Effector CD8-positive, alpha-beta T cell (primary cell): ENCODE results near the gene SIGLEC9.

Experiments
- DNase-seq: peaks from one replicate; lab custom pipeline; 2025; lab: John Stamatoyannopoulos, UW

SIGLEC9 gene

DNA sequence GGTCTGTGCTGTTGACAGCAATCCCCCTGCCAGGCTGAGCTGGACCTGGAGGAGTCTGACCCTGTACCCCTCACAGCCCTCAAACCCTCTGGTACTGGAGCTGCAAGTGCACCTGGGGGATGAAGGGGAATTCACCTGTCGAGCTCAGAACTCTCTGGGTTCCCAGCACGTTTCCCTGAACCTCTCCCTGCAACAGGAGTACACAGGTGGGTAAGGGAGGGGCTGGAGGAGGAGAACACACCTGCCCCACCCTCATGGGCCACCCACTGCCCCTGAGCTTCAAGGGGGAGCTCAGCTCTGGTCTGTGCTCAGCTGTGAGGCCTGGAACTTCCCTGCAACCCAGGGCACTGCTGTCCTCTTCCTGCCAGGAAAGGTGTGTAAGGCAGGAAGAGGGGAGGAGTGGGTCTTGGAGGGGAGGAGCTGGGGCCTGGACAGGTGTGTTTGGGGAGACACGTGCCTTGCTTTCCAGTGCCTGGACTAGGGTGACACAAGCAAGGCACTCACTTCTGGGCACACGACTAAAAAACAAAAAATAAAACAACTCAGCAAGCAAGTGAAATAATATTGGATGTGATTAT, 21.3 kb downstream of the SIGLEC9 start:
- DNase-seq, result no peak

DNA sequence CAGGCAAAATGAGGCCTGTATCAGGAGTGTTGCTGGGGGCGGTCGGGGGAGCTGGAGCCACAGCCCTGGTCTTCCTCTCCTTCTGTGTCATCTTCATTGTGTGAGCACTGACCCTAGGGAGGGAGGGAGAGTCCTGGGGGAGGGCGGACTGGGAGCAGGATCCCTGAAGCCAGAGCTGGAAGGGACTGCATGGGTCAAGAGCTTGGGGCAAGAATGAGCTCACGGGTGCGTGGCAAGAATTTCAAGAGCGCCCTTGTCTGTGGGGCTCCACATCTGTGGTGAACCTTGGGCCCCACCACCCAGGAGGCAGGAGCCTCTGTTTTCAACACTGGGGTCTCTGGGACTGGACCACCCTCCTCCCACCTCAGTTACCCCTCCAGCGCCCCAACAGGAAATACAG, 22.0 kb downstream of the SIGLEC9 start:
- no peak for DNase-seq

GRCh38 chr19:51147663-51148062, 23.0 kb downstream of the SIGLEC9 start:
- DNase-seq, result no peak

DNA sequence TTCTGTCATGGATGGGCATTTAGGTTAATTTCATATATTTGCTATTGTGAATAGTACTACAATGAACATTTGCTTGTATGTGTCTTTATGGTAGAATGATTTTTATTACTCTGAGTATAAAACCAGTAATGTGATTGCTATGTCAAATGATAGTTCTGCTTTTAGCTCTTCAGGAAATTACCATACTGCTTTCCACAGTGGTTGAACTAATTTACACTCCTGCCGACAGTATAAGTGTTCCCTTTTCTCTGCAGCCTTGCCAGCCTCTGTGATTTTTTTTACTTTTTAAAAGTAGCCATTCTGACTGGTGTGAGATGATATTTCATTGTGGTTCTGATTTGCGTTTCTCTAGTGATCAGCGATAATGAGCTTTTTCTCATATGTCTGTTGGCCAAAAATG, 23.9 kb downstream of the SIGLEC9 start:
- DNase-seq, result no peak

DNA sequence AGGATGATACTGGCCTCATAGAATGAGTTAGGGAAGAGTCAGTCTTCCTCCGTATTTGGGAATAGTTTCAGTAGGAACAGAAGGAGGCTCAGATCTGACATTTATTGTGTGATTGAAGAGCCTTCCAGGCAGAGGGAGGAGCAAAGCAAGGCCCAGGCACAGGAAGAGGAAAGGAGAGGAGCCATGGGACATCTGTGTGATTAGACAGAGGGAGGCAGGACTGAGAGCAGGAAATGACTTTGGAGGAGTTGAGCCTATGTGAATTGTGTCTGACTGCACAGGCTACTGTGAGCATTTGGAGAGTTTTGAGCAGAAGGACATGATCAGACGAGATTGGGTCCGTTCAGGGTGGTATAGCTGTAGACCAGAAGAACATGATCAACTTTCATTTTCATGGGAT, 25.9 kb downstream of the SIGLEC9 start:
- DNase-seq, result no peak

DNA sequence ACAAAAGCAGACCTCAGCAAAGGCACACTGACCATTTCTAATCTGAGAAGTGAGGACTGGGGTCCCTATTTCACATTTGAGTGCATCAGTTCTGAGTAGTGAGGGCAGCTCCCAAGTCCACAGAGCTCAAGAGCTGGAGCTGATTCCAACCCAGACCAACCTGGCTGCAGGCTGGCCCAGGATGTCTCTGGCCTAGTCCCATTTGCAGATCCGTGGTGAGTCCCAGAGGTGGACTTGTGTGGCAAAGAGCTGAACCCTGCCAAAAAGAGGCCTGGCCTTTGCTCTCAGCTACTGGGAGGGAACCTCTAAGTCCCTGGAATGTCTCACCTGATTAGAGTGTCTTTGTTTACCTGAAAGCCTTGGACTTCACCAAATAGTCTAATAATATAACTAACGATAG, 32.0 kb downstream of the SIGLEC9 start:
- DNase-seq, result no peak

GRCh38 chr19:51157265-51157664, 32.6 kb downstream of the SIGLEC9 start:
- no peak for DNase-seq

GRCh38 chr19:51158474-51159129, 33.9 kb downstream of the SIGLEC9 start:
- DNase-seq, result peak; percentile 55

DNA sequence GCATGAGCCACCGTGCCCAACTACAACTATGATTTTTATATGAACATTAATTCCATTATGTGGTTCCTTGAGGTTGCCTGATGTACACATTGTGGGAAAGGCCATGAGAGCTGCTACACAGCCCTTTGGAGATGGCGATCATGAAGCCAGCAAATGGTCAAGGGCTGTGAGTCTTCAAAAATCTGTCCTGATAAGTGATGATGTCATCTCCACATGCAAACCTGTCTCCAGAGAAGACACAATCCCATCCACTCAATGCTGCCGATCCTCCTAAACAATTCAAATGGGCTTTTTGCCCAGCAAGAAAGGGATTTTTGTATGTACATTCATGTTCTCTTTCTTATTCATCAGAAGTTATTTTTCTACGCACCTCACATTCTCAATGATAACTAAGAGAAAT, 35.0 kb downstream of the SIGLEC9 start:
- no peak for DNase-seq

- no peak for DNase-seq
These were observed 36.6 kb downstream of the SIGLEC9 start for GRCh38 chr19:51161266-51161665.

DNA sequence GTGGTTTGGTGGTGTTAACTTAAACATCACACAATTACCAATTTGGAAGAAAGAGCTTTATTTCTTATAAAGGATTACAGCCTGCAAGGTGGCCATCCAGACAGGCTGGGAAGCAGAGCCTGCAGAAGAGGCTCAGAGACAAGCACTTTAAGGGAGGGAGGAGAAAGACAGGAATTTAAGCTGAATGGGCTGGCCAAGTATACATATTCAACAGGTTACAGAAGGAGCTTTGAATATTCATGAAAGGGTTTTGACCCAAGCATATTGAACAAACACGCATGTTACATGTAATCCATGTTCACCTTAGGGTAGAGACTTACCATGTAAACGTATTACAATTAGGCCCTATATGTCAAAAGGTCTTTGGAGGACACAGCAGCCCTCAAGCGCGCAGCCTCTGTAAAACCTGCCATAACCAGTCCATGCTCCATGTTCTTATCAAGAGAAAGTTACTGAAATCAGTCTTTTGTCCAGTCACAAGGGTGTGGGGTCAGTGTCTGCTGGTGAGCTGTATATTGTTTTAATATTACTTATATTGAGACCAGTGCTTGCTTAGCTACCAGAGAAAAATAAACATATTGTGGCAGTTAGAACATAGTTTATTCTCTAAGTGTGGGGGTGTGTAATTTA, 37.3 kb downstream of the SIGLEC9 start:
- no peak for DNase-seq

DNA sequence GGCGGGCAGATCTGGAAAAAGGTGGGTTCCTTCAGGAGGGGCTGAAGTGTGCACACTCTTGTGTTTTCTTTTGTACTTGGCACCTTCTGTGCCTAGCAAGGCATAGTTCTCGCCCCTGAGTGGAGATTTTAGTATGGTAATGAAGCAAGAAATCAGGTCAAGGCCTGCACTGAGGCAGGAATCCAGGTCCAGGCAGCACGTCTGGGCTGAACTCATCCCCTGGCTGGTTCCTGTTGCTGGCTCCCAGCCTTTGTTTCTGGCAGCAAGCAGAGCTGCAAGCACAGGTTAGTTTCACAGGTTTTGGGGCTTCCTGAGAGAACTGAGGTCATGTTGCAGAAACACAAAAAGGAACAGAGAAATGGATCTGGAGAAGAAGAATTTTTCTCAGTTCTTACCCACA, 38.6 kb downstream of the SIGLEC9 start:
- no peak for DNase-seq

GRCh38 chr19:51164215-51164614, 39.5 kb downstream of the SIGLEC9 start:
- DNase-seq, result no peak

DNA sequence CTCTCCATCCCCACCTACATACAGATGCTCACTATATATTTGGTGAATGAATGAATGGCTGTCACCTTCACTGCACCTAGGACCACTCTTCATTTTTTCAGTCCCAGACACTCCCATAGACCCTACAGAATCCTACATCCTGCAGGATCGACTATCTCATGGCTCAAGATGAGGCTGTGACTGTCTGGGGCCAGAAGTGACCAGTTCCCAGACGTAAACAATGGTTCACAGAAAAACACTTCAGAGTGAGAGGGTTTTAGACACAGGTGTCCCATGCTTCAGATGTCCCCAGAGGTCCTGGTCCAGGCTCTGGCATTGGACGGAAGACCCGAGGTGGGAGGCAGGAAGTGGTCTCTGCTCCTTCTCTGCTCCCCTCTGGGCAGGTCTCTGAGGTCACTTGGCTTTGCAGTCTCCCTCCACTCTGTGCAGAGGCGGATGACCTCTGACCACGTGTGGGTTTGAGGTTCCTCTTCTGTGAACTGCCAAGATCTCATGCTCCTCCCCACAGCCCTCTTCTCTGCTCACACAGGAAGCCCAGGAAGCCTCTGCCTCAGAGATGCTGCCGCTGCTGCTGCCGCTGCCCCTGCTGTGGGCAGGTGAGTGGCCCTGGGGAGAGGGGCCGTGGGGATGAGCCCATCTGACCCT, 42.3 kb downstream of the SIGLEC9 start:
- no peak for DNase-seq

DNA sequence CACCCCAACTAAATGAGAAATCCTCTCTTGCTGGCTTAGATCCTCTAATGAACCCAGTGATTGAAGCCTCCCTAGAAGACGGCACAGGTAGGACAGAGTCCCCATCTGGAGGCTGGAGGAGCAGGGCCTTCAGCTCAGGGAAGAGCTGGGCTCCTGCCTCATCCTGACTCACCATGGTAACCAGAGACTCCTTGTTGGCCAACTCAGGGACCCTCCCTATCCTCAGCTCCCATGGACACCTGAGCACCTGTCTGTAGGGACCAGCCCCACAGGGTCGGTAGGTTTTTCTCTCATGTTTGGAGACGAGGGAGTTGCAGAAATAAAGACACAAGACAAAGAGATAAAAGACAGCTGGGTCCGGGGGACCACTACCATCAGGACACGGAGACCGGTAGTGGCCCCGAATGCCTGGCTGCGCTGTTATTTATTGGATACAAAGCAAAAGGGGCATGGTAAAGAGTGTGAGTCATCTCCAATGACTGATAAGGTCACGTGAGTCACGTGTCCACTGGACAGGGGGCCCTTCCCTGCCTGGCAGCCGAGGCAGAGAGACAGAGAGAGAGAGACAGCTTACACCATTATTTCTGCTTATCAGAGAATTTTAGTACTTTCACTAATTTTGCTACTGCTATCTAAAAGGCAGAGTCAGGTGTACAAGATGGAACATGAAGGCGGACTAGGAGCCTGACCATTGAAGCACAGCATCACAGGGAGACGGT, 44.0 kb downstream of the SIGLEC9 start:
- DNase-seq, result no peak

DNA sequence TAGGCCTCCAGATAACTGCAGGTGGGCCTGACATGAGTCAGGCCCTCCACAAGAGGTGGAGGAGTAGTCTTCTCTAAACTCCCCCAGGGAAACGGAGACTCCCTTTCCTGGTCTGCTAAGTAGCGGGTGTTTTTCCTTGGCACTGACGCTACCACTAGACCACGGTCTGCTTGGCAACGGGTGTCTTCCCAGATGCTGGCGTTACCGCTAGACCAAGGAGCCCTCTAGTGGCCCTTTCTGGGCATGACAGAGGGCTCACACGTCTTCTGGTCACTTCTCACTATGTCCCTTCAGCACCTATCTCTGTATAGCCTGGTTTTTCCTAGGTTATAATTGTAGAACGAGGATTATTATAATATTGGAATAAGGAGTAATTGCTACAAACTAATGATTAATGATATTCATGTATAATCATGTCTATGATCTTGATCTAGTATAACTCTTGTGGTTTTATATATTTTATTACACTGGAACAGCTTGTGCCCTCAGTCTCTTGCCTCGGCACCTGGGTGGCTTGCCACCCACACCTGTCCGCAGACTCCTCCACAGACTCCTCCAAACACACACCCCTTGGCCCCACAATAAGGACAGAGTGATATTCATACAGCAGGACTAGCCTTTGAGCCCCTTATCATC, 44.7 kb downstream of the SIGLEC9 start:
- peak; percentile 40 for DNase-seq

- DNase-seq, result no peak
These were observed 47.5 kb downstream of the SIGLEC9 start for GRCh38 chr19:51172223-51172622.

GRCh38 chr19:51173681-51174080, 49.0 kb downstream of the SIGLEC9 start:
- no peak for DNase-seq

GRCh38 chr19:51179256-51179655, 54.5 kb downstream of the SIGLEC9 start:
- DNase-seq, result no peak
